Spleen (tissue), 7 donors: ENCODE data around the gene NBDY.

Experiments
- CTCF ChIP-seq, 11 experiments: fragments of 200-600 bp in 7 of 11; fragments of 450-650 bp in 4 of 11; sonication (generic) in 4 of 11; IDR thresholded peaks in 8 of 11; conservative IDR thresholded peaks in 3 of 11; 1 replicate in 7 of 11; 2 replicates in 4 of 11; pipeline versions ENCODE4 v1.4.0 to v1.8.0; 2016 to 2021; ENCODE audit warnings: antibody characterized with exemption in 11 of 11, inconsistent platforms in 4 of 11, mild to moderate bottlenecking in 1 of 11
- POLR2A ChIP-seq, 3 donors: fragments of 450-650 bp; IDR thresholded peaks; one replicate each; pipeline ENCODE4 v1.5.1; 2017; ENCODE audit warnings: antibody characterized with exemption in 3 of 3, mild to moderate bottlenecking in 1 of 3
- POLR2AphosphoS5 ChIP-seq, 3 donors: sonication (generic); formaldehyde crosslinking; IDR thresholded peaks; one replicate each; pipeline ENCODE4 v1.5.1; 2017; ENCODE audit warnings: antibody characterized with exemption in 3 of 3
- donor health status: DM: no; HTN: no; CAD: no; lungs with moderate emphysema.
- donor health status: DM: no; HTN: no; CAD: no.
- donor health status: DM: no; HTN: no; CAD: no.

GRCh38 chrX:56785442-56785841, 56.4 kb downstream of the NBDY start:
- no peak for TF ChIP-seq CTCF (IDR thresholded peaks at IDR 0.05 in 8 of 11, conservative IDR thresholded peaks at IDR 0.05 in 3 of 11)
- no peak for TF ChIP-seq POLR2A (IDR thresholded peaks at IDR 0.05)
- no peak for TF ChIP-seq POLR2AphosphoS5 (IDR thresholded peaks at IDR 0.05)
